HepG2 (cell line): ENCODE data around the gene TMEM270.

Experiments
- GATAD2A ChIP-seq: IDR thresholded peaks from 2 replicates; pipeline ENCODE4 v1.6.1; 2016
- KAT2B ChIP-seq: fragments of 150-350 bp; IDR thresholded peaks from 2 replicates; pipeline ENCODE4 v1.6.1; 2014; ENCODE audit warnings: low read depth, low read length, borderline replicate concordance
- NFIC ChIP-seq: IDR thresholded peaks from 2 replicates; pipeline ENCODE4 v1.6.1; 2012; ENCODE audit warnings: mild to moderate bottlenecking, low read length, inconsistent platforms
- RFX5 ChIP-seq: IDR thresholded peaks from 2 replicates; pipeline ENCODE4 v1.6.1; 2011; ENCODE audit warnings: low read depth, low read length, improper control_type of control experiment
- ZNF24 ChIP-seq: fragments of 450-650 bp; IDR thresholded peaks from 2 replicates; pipeline ENCODE4 v1.6.1; 2017; ENCODE audit warnings: antibody characterized with exemption, mild to moderate bottlenecking
- ZNF549 ChIP-seq: sonication (generic); formaldehyde crosslinking; IDR thresholded peaks from 2 replicates; pipeline ENCODE4 v1.5.0; 2020; ENCODE audit warnings: missing genetic modification reagents

GRCh38 chr7:73885975-73886798 is 25.2 kb downstream of the TMEM270 start:
- TF ChIP-seq KAT2B (no peak), NFIC (no peak), ZNF549 (CRISPR knock-in tag) (no peak), ZNF24 (no peak), RFX5 (no peak), GATAD2A (CRISPR knock-in tag) (no peak)
